Endothelial cell of umbilical vein (primary cell): Measurements from ENCODE around the gene INKA2. TPM values are rescaled to one million over a fixed set of nuclear protein-coding genes. Genes with fewer than 3 reads are reported as not detected.

ENCODE experiments used
- BruUV-seq: library from RNA; stranded (reverse); fragments of 400-500 nt; replicated peaks from 2 replicates; lab custom pipeline; 2021; lab: Mats Ljungman, UMichigan
- CTCF ChIA-PET: fragments of 300-600, 350-600 bp; sonication (Branson Sonifier 250); formaldehyde crosslinking; loops from one replicate; lab custom pipeline; 2021; ENCODE audit warnings: antibody characterized with exemption, inconsistent platforms; lab: Charles Lee
- POLR2A ChIA-PET: fragments of 300-600, 350-600 bp; sonication (Branson Sonifier 250); formaldehyde crosslinking; loops from one replicate; lab custom pipeline; 2021; ENCODE audit warnings: antibody characterized with exemption, inconsistent platforms; lab: Charles Lee
- DNase-seq: peaks from one replicate; pipeline ENCODE4 v3.0.0-alpha.2; 2011; ENCODE audit warnings: low read depth, low spot score
- FAIRE-seq: peaks from 2 replicates; lab custom pipeline; 2011; peaks lifted over from hg19 to GRCh38; lab: Jason Lieb, UNC
- H2AFZ ChIP-seq: 2 replicates; pipeline ENCODE4 v1.6.0; 2012; ENCODE audit warnings: low read depth, low read length, control low read depth, inconsistent platforms
- H3K27ac ChIP-seq: 2 replicates; pipeline ENCODE4 v1.5.1; 2011; ENCODE audit warnings: low read depth, mild to moderate bottlenecking, control low read depth, low read length, moderate library complexity; ENCODE audit not compliant: insufficient read depth
- H3K27me3 ChIP-seq, 2 experiments: 2 replicates each; pipeline versions ENCODE4 v1.6.0 to v1.6.1; 2011; ENCODE audit warnings: low read length in 2 of 2, mixed read lengths in 1 of 2; ENCODE audit not compliant: control insufficient read depth in 2 of 2, insufficient read depth in 2 of 2
- H3K36me3 ChIP-seq, 2 experiments: 2 replicates in 1 of 2; 3 replicates in 1 of 2; pipeline ENCODE4 v1.5.1; 2011; ENCODE audit warnings: low read length in 2 of 2, mild to moderate bottlenecking in 1 of 2, moderate library complexity in 1 of 2; ENCODE audit not compliant: control insufficient read depth in 2 of 2, insufficient read depth in 2 of 2; ENCODE audit errors: extremely low read depth in 1 of 2
- H3K4me1 ChIP-seq: 3 replicates; pipeline ENCODE4 v1.5.1; 2011; ENCODE audit warnings: mild to moderate bottlenecking, low read length; ENCODE audit not compliant: control insufficient read depth, insufficient read depth; ENCODE audit errors: extremely low read depth
- H3K4me2 ChIP-seq: 2 replicates; pipeline ENCODE4 v1.6.1; 2011; ENCODE audit warnings: low read length, control low read depth, mixed read lengths; ENCODE audit not compliant: insufficient read depth
- H3K4me3 ChIP-seq, 3 experiments: fragments of 200-600 bp in 1 of 3; sonication (generic), shearing (Covaris generic) in 1 of 3; replicated peaks in 1 of 3; 2 replicates each; pipeline ENCODE4 v1.5.1; 2011 to 2016; ENCODE audit warnings: control low read depth in 3 of 3, low read length in 3 of 3, mild to moderate bottlenecking in 2 of 3, inconsistent platforms in 1 of 3, low read depth in 1 of 3, moderate library complexity in 1 of 3; ENCODE audit not compliant: insufficient read depth in 1 of 3
- H3K79me2 ChIP-seq: 2 replicates; pipeline ENCODE4 v1.6.0; 2012; ENCODE audit warnings: low read length, inconsistent platforms; ENCODE audit not compliant: control insufficient read depth, insufficient read depth
- H3K9ac ChIP-seq: replicated peaks from 2 replicates; pipeline ENCODE3; 2011; ENCODE audit warnings: low read length, control low read depth; ENCODE audit not compliant: insufficient read depth; ENCODE audit errors: extremely low read depth
- H3K9me1 ChIP-seq: replicated peaks from 3 replicates; pipeline ENCODE4 v1.6.0; 2011; ENCODE audit warnings: mild to moderate bottlenecking, low read length; ENCODE audit not compliant: control insufficient read depth, insufficient read depth; ENCODE audit errors: extremely low read depth
- H3K9me3 ChIP-seq: replicated peaks from 2 replicates; pipeline ENCODE4 v1.5.1; 2012; ENCODE audit warnings: low read length, inconsistent platforms; ENCODE audit not compliant: control insufficient read depth, insufficient read depth
- H4K20me1 ChIP-seq: replicated peaks from 2 replicates; pipeline ENCODE3; 2011; ENCODE audit warnings: mild to moderate bottlenecking, low read length; ENCODE audit not compliant: control insufficient read depth, insufficient read depth; ENCODE audit errors: extremely low read depth
- CTCF ChIP-seq, 2 donors: IDR thresholded peaks; 1 replicate in 1 of 2; 2 replicates in 1 of 2; pipeline ENCODE4 v1.5.1; 2011; ENCODE audit warnings: low read length in 2 of 2, mild to moderate bottlenecking in 2 of 2, moderate library complexity in 2 of 2, control low read depth in 1 of 2, inconsistent platforms in 1 of 2, low read depth in 1 of 2; ENCODE audit not compliant: insufficient read depth in 1 of 2; ENCODE audit errors: extremely low read depth in 1 of 2
- FOS ChIP-seq: IDR thresholded peaks from 2 replicates; pipeline ENCODE4 v1.6.1; 2011; ENCODE audit warnings: mild to moderate bottlenecking, low read length, moderate library complexity, borderline replicate concordance; ENCODE audit not compliant: insufficient read depth
- GATA2 ChIP-seq: IDR thresholded peaks from 2 replicates; pipeline ENCODE4 v1.7.0; 2011; ENCODE audit warnings: low read depth, mild to moderate bottlenecking, moderate library complexity, mixed read lengths, low read length; ENCODE audit not compliant: insufficient read length, insufficient read depth
- JUN ChIP-seq: IDR thresholded peaks from 2 replicates; pipeline ENCODE4 v1.6.1; 2011; ENCODE audit warnings: borderline replicate concordance, low read depth; ENCODE audit not compliant: insufficient read length, insufficient read depth
- POLR2A ChIP-seq: IDR thresholded peaks from 2 replicates; pipeline ENCODE4 v1.6.1; 2012; ENCODE audit warnings: low read depth, mild to moderate bottlenecking, control low read depth, low read length
- POLR2AphosphoS5 ChIP-seq: IDR thresholded peaks from 2 replicates; pipeline ENCODE4 v1.6.1; 2012; ENCODE audit warnings: low read depth, mild to moderate bottlenecking, control low read depth, low read length, moderate library complexity; ENCODE audit not compliant: insufficient read depth
- dilution Hi-C: fragments of 300-500 bp; cut with MboI; formaldehyde crosslinking; loops from one replicate; pipeline ENCODE4 v1.15.0; 2019; ENCODE audit warnings: low sequenced_read_pairs; ENCODE audit not compliant: extremely low pct_ligation_motif_present
- intact Hi-C: fragments of 100-400 bp; cut with micrococcal nuclease; formaldehyde crosslinking; loops from one replicate; pipeline ENCODE4 v1.10.0; 2022
- polyA plus RNA-seq, 4 experiments: library from polyadenylated mRNA; depleted of rRNA in 3 of 4; stranded (reverse) in 3 of 4; unstranded in 1 of 4; fragments of >200 nt; gene quantifications; 2 replicates each; pipeline versions ENCODE4 v1.2.1 to v1.2.3, GENCODE V29; 2011 to 2012; ENCODE audit warnings: missing spikeins in 1 of 4
- total RNA-seq: library from RNA; stranded (reverse); gene quantifications from 2 replicates; pipeline ENCODE4 v1.2.3, GENCODE V29; 2021

Gene INKA2
- total and polyA plus RNA-seq, 2 donors (not counting 3 experiments of a cell fraction or from before 2014, with no cell fraction given), result 2.4 to 7.8 TPM

- TF ChIP-seq POLR2A (no peak), POLR2AphosphoS5 (no peak)
- no TSS peak for BruUV-seq
- Histone ChIP-seq H3K36me3 (no peaks in the 10 kb centered on the region), H3K27me3 (peaks cover 4 to 5% of the 10 kb centered on the region in 2 experiments), H3K9ac (no peak overlapping the region), H3K9me1 (no peaks in the 10 kb centered on the region), H3K4me3 (no peak overlapping the region), H3K27ac (no peak overlapping the region), H3K4me1 (peaks cover 2% of the 10 kb centered on the region), H4K20me1 (no peaks in the 10 kb centered on the region), H3K9me3 (no peaks in the 10 kb centered on the region), H2AFZ (no peak overlapping the region), H3K79me2 (no peaks in the 10 kb centered on the region), H3K4me2 (no peak overlapping the region)
- intact Hi-C loops (no loop called here), dilution Hi-C loops (no loop called here)
- CTCF ChIA-PET, result interaction anchor here (1.0 to 11.1 kb wide), 5 partner anchors 8 to 264 kb away, joined by 3 to 487 read pairs (median 54); partner anchors contain the start of gene INKA2
- POLR2A ChIA-PET, result no interaction called here
- DNase-seq, result no peak
- FAIRE-seq, result no peak
These were observed 6.7 kb upstream of the INKA2 start for GRCh38 chr1:111745675-111746613.

GRCh38 chr1:111743679-111744101 is 4.5 kb upstream of the INKA2 start:
- intact Hi-C loops, result no loop called here
- BruUV-seq, result no TSS peak
- Histone ChIP-seq H3K4me1 (peaks cover 10% of the 10 kb centered on the region), H3K79me2 (no peaks in the 10 kb centered on the region), H2AFZ (no peak overlapping the region), H3K27me3 (peaks cover 4 to 6% of the 10 kb centered on the region in 2 experiments), H4K20me1 (no peaks in the 10 kb centered on the region), H3K4me2 (no peak overlapping the region), H3K4me3 (no peak overlapping the region), H3K9me1 (no peaks in the 10 kb centered on the region), H3K27ac (no peak overlapping the region), H3K36me3 (no peaks in the 10 kb centered on the region), H3K9ac (no peak overlapping the region), H3K9me3 (no peaks in the 10 kb centered on the region)
- FAIRE-seq, result no peak
- DNase-seq, result peak; percentile 38
- dilution Hi-C loops, result no loop called here
- ChIA-PET POLR2A (interaction anchor here (0.6 kb wide), 1 partner anchor 134 kb away, joined by 5 read pairs; no protein-coding TSS in a partner anchor), CTCF (interaction anchor here (1.0 to 11.1 kb wide), 5 partner anchors 10 to 262 kb away, joined by 3 to 487 read pairs (median 6); no protein-coding TSS in a partner anchor)
- TF ChIP-seq GATA2 (peak; percentile 23), POLR2A (no peak), FOS (no peak), CTCF (IDR thresholded peaks at IDR 0.05; ENCODE audit: extremely low read depth in 1 of 2, insufficient read depth in 1 of 2, low read depth in 1 of 2, low read length in 2 of 2) (no peak), JUN (no peak)
